Measurements from ENCODE around the gene WNT4. TPM values are rescaled to one million over a fixed set of nuclear protein-coding genes. Genes with fewer than 3 reads are reported as not detected.

Gene WNT4
- total RNA-seq, 1 donor from 2014 or later, result 26.4 TPM

- Mint-ChIP-seq H3K36me3 (peaks cover 32% of the 10 kb centered on the region), H3K4me3 (no peak overlapping the region), H3K4me1 (ENCODE audit: unreplicated experiment) (peaks cover 20% of the 10 kb centered on the region), H3K27me3 (no peaks in the 10 kb centered on the region), H3K9me3 (no peaks in the 10 kb centered on the region), H3K27ac (no peak overlapping the region)
- TF ChIP-seq, protein P1, sequence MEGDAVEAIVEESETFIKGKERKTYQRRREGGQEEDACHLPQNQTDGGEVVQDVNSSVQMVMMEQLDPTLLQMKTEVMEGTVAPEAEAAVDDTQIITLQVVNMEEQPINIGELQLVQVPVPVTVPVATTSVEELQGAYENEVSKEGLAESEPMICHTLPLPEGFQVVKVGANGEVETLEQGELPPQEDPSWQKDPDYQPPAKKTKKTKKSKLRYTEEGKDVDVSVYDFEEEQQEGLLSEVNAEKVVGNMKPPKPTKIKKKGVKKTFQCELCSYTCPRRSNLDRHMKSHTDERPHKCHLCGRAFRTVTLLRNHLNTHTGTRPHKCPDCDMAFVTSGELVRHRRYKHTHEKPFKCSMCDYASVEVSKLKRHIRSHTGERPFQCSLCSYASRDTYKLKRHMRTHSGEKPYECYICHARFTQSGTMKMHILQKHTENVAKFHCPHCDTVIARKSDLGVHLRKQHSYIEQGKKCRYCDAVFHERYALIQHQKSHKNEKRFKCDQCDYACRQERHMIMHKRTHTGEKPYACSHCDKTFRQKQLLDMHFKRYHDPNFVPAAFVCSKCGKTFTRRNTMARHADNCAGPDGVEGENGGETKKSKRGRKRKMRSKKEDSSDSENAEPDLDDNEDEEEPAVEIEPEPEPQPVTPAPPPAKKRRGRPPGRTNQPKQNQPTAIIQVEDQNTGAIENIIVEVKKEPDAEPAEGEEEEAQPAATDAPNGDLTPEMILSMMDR (conservative IDR thresholded peaks at IDR 0.05), result no peak
- no peak for DNase-seq (ENCODE audit: extremely low spot score, unreplicated experiment)
Measured at GRCh38 chr1:22101995-22102394, 40.9 kb downstream of the WNT4 start.

DNA sequence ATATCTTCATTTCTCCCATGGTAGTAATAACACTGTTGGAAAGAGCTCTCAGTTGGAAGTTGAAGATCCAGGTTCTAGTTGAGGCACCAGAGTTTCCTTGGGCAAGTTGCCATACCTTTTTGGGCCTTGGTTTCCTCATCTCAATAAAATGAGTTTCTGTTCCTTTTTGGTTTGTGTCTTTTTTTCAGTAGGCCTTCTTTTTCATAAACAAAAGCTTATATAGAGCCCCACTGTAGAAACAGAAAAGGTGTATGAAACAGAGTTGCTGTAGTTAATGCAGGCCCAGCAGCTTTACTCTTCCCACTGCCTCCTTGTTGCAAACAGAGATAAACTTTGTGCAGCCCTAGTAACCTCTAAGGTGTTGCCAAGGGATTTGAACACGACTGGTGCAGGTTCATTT is 41.7 kb downstream of the WNT4 start:
- no peaks in the 10 kb centered on the region for H3K27me3 Mint-ChIP-seq
- no peak overlapping the region for H3K27ac Mint-ChIP-seq
- no peaks in the 10 kb centered on the region for H3K9me3 Mint-ChIP-seq
- H3K4me1 Mint-ChIP-seq (ENCODE audit: unreplicated experiment), result peaks cover 12% of the 10 kb centered on the region
- DNase-seq (ENCODE audit: extremely low spot score, unreplicated experiment), result no peak
- H3K36me3 Mint-ChIP-seq, result peaks cover 35% of the 10 kb centered on the region
- TF ChIP-seq, protein P1 (conservative IDR thresholded peaks at IDR 0.05), result no peak
- H3K4me3 Mint-ChIP-seq, result no peak overlapping the region

GRCh38 chr1:22100168-22100567 is 42.7 kb downstream of the WNT4 start:
- Mint-ChIP-seq H3K4me1 (ENCODE audit: unreplicated experiment) (peaks cover 5% of the 10 kb centered on the region), H3K27me3 (no peaks in the 10 kb centered on the region), H3K4me3 (no peak overlapping the region), H3K9me3 (no peaks in the 10 kb centered on the region), H3K27ac (no peak overlapping the region), H3K36me3 (peaks cover 31% of the 10 kb centered on the region)
- TF ChIP-seq, protein P1 (conservative IDR thresholded peaks at IDR 0.05), result no peak
- no peak for DNase-seq (ENCODE audit: extremely low spot score, unreplicated experiment)

GRCh38 chr1:22098752-22099151 is 44.1 kb downstream of the WNT4 start:
- H3K36me3 Mint-ChIP-seq, result peaks cover 32% of the 10 kb centered on the region
- H3K9me3 Mint-ChIP-seq, result no peaks in the 10 kb centered on the region
- TF ChIP-seq, protein P1 (conservative IDR thresholded peaks at IDR 0.05), result no peak

GRCh38 chr1:22096463-22096862 is 46.4 kb downstream of the WNT4 start:
- Mint-ChIP-seq H3K4me3 (no peak overlapping the region), H3K27ac (no peak overlapping the region), H3K27me3 (no peaks in the 10 kb centered on the region), H3K36me3 (peaks cover 33% of the 10 kb centered on the region), H3K4me1 (ENCODE audit: unreplicated experiment) (peaks cover 5% of the 10 kb centered on the region), H3K9me3 (no peaks in the 10 kb centered on the region)
- TF ChIP-seq, protein P1 (conservative IDR thresholded peaks at IDR 0.05), result no peak
- DNase-seq (ENCODE audit: extremely low spot score, unreplicated experiment), result no peak

More at GRCh38 chr1:22098752-22099151, 44.1 kb downstream of the WNT4 start:
- H3K27ac Mint-ChIP-seq, result no peak overlapping the region
- no peaks in the 10 kb centered on the region for H3K27me3 Mint-ChIP-seq
- H3K4me1 Mint-ChIP-seq (ENCODE audit: unreplicated experiment), result peaks cover 5% of the 10 kb centered on the region
- no peak overlapping the region for H3K4me3 Mint-ChIP-seq
- no peak for DNase-seq (ENCODE audit: extremely low spot score, unreplicated experiment)

GRCh38 chr1:22096036-22096435 is 46.9 kb downstream of the WNT4 start:
- Mint-ChIP-seq H3K9me3 (no peaks in the 10 kb centered on the region), H3K36me3 (peaks cover 35% of the 10 kb centered on the region), H3K4me1 (ENCODE audit: unreplicated experiment) (peaks cover 5% of the 10 kb centered on the region), H3K27ac (no peak overlapping the region), H3K4me3 (no peak overlapping the region), H3K27me3 (no peaks in the 10 kb centered on the region)
- TF ChIP-seq, protein P1 (conservative IDR thresholded peaks at IDR 0.05), result no peak
- DNase-seq (ENCODE audit: extremely low spot score, unreplicated experiment), result no peak
